Activated CD8-positive, alpha-beta memory T cell treated with anti-CD3 and anti-CD28 coated beads for 1 hour (primary cell): Measurements from ENCODE around the gene GCLC.
A peak's percentile ranks its signal among the peaks of the same experiment; 100 is the strongest.
"Not testable (repeated sequence)": the region's sequence is repeated elsewhere in the genome, so short reads cannot be mapped to it uniquely, and the experiment has no call there.

Source experiments
- DNase-seq, 2 donors: peaks; one replicate each; pipeline ENCODE4 v3.0.0-alpha.2; 2020; ENCODE audit warnings: low read depth in 1 of 2; ENCODE audit errors: extremely low read depth in 1 of 2

The GCLC gene

DNA sequence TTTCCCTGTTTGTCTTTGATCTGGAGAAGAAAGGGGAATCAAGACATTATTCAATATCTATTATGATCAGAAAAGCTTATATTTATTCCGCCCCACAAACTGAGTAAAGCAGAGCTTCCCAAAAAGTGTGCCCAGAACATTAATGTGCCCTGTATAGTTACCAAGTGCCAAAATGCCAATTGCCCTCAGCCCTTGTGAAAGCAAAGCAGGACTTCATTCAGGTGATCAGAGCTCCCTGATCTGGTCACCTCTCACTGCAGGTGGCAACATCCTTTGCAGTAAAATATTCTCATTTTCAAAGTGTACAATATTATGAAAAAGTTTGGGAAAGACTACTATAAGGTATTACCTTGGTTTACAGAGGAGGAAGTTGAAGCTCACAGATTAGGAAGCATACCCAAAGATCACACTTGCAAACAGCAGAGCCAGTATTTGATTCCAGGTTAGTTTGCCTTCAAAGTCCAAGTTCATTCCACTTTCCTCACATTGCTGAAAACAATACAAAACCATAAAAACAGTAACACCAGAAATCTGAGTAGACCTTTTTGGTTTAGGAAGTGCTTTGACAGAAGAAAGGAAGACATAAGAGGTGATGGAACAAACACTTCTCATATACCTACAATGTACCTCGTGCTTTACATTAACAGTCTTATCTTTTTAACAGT, 19.6 kb upstream of the GCLC start:
- no peak for DNase-seq

DNA sequence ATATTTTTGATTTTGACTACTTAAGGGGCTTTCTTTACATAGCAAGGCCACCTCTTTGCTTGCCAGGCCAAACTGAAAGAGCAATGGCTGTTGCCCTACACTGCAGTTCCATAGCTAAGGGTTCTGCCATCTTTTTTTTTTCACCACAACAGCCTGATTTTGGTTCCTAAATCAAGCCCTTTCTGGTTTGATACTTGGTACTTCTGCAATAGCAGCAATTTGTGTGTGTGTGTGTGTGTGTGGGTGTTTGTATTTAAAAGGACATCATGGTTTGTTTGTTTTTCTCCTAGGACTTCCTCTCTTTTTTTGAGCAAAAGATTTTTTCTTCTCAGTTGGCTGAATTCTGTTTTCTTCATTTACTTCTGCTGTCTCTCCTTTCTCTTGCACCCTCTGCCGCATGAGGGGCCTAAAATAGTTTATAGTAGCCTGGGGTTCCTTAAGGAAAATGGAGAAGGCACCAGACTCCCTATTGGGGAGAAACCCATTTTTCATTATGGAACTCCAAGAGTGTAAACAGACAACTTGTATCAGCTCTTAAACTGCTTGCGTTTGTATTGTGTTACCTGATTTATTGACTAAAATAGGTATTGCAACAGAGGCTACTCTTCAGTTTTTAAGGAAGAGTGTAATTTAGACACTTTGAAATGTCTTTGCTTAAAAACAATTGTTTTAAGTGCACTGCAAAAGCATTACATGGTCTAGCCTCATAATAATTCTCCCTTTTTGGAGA, 12.2 kb upstream of the GCLC start:
- no peak for DNase-seq

DNA sequence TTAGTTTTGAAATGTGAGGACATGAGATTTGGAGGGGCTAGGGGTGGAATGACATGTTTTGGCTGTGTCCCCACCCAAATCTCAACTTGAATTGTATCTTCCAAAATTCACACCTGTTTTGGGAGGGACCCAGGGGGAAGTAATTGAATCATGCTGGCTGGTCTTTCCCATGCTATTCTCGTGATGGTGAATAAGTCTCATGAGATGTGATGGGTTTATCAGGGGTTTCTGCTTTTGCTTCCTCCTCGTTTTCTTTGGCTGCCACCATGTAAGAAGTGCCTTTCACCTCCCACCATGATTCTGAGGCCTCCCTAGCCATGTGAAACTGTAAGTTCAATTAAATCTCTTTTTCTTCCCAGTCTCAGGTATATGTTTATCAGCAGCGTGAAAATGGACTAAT, 8.7 kb upstream of the GCLC start:
- DNase-seq = not testable (repeated sequence)

DNA sequence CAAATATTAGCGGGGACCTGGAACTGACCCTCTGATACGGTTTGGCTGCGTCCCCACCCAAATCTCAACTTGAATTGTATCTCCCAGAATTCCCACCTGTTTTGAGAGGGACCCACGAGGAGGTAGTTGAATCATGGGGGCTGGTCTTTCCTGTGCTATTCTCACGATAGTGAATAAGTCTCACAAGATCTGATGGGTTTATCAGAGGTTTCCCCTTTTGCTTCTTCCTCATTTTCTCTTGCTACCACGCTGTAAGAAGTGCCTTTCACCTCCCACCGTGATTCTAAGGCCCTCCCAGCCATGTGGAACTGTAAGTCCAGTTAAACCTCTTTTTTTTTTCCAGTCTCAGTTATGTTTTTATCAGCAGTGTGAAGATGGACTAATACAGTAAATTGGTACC, 6.8 kb upstream of the GCLC start:
- DNase-seq = not testable (repeated sequence)

DNA sequence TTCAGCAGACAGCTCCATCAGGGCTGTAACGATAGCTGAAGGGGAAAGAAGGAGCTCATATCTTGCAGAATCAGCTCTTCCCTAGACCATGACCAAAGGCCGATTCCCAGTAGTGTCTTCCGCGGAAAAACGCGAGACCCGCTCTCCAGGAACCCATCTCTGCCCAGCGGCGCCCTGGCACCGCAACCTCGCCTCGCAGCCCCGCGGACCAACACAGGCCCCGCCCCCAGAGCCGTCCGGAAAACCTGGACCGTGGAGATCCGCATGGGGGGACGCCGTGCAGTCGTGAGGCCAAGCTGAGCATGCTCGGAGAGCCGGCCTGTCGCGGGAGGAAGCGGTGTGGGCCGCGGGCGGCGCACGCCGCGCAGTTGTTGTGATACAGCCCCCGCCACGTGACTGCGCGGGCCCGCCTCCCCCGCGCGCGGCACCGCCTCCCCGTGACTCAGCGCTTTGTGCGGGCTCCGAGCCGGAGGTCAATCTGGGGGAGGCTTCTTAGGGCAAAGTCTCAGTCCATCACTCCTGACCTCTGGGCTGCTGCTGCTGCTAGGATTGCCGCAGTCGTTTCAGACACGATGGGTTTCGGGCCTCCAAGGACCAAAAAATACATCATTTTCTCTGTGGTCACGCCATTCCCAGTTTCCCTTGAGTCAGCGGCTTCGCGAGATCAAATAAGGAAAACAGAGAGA, 3.1 kb upstream of the GCLC start:
- DNase-seq = peak; percentile 80 to 90

DNA sequence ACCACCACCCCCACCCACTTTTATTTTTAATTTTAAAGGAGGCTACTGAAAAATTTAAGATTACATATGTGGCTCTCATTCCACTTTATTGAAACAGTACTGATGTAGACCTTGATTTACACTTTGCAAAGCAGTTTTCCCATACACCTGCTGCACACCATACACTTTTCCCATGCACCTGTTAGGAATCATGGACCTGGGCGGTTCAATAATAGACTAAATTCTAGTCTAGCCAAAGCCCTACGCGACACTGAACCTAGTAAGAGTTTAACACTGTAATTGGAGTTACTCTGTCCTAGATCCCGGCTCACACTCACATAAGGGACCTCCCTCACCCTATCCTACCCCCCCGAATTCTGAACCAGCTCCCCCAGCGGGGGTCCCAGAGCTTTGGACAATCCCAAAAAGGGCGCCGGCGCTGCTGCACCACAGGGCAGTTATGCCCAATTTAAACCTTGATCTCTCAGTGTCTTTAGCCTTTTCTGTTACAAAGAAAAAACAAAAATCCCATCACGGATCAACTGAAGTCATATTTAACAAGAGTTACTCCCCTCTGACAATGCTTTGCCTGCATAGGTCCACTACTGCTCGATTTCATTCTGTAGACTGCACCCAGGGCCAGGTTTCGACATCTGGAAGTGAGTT, 2.4 kb upstream of the GCLC start:
- DNase-seq = no peak

DNA sequence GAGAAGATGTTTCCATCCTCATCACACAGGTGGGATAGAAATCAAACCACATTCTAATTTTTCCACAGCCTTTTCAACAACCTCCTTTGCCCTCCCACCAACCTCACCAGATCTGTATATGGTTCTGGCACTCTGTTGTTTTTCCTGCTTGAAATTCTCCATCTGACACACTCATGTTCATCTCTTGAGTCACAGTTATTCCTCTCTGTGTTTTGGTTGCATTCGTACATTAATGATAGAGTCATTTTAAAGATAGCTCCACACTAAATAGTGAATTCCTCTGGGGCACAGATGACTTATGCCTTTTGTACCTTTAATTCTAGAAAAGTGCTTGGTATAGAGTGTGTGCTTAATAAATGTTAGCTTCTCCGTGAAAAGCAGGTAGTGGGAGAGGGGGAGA, 1.4 kb upstream of the GCLC start:
- DNase-seq = no peak

DNA sequence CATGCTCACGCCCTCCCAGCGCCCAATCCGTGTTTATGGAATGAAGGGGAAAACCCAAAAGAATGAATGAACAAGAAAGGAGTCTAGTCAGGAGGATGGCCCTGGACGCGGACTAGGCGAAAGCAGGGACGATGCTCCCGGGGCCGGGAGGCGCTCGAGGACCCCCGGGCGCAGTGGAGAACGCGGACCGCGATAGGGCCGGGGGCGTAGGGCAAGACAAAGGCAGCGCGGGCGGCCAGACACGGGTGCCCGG, 758 bp downstream of the GCLC start:
- DNase-seq = peak in 1 of 2 donors; percentile 3

DNA sequence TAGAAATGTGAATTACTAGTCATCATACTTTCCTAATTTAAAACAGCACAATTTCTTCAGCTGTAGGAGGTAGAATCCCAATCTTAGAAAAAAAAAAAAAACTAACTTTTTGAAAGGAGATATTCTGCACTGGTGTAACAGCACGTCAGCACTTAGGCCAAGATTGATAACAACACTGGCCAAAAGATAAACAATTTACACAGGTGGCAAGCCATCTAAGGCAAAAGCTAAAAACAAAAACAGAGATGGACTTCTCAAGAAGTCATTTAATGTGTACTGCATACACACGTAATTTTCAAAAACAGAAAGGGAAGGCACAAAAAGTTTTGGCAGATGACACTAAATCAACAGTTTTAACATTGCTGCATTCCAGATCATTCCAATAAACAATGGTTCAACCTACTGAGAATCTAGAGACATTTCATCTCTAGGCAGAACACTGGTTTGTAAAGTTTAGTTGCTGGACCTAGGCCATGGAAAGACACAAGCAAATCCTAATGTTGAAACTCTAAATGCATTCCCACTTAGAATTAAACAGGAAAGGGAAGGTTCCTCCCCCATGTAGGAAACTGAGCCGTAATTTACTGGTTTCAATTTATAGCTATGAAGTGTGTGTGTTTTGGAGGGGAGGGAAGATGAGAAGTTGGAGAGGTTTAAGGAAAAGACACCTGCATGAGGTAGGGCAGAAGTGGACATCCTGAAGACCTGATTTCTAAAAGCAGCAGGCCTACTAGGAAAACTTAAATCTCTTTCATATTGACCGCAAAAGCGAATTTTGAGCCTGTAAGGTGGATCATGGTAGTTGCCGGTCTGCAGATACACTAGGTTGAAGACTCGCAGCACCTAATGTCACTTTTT, 1.3 kb downstream of the GCLC start:
- DNase-seq = no peak

DNA sequence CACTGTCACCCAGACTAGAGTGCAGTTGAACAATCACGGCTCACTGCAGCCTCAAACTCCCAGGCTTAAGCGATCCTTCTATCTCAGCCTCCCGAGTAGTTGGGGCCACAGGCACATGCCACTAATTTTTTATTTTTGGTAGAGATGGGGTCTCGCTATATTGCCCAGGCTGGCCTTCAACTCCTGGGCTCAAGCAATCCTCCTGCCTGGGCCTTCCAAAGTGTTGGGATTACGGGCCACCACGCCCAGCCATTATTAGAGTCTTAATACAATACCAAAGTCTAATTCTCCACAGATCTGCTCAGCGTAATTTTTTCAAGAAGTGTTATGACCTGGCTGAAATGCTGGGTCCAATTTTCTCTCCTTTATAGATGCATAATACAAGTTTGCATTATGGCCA, 3.0 kb downstream of the GCLC start:
- DNase-seq = no peak

DNA sequence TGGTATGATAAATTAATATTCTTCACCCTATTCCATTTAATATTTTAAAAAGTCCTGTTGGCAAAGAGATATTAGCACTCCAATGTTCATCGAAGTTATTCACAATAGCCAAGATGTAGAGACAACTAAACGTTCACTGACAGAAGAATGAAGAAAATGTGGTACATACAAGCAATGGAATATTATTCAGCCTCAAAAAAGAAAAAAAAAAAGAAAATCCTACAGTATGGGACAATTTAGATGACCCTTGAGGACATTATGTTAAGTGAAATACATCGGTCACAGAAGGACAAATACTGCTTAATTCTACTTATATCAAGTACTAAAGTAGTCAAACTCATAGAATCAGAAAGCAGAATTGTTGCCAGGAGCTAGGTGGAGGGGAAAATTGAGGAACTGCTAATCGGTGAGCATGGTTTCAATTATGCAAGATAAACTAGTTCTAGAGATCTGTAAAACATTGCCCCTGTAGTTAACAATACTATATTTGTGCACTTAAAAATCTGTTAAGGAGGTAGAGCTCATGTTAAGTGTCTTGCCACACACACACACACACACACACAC, 4.7 kb downstream of the GCLC start:
- no peak for DNase-seq

DNA sequence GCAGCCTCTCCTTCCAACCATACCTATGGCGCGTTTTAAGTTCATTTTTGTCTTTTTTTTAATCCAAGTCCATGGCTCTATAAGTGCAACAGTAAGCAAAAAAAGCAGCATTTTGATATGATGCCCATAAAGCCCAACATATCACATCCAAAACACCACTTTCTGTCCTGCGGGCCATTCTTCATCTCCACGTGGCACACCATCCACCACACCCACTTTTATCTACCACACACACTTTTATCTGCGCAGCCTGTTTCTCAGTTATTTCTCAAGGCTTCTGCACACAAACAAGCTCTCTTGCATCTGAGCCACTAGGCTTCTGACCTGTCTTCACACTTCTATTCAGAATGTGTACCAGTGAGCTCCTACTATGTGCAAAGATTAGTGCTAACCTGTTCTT, 5.3 kb downstream of the GCLC start:
- DNase-seq = no peak

DNA sequence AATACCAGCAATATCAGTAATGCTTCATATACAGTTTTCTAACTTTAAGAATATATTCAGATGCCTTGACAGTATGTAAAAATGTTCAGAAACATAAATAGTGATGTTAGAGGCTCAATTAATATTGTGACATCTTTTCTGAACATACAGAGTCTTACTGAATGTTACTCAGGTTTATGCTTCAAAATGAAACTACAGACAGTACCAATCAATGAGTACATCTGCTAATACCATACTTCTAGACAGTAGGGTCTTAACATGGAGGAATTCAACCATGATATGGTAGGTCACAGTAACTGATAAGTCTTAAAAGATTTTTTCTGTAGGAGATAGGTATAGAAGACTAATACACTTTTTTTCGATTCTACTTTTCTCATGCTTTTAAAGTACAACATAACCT, 8.3 kb downstream of the GCLC start:
- DNase-seq = no peak

DNA sequence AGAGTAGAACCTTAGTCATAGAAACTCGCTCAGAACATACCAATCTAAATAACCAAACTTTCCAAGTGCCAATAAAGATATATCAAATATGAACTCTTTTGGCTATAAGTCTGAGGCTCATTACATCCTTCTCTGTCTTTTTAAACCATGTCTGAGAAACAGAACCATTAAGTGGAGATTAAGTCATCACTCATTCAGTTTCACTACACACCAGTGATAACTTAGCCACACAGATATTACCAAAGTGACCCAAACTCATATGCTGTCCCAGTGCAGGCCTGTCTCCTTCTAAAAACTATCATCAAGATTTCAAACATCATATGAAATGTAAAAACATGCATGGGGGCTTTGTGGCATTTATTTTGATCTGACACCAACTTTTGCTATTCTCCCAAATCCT, 12.0 kb downstream of the GCLC start:
- no peak for DNase-seq

DNA sequence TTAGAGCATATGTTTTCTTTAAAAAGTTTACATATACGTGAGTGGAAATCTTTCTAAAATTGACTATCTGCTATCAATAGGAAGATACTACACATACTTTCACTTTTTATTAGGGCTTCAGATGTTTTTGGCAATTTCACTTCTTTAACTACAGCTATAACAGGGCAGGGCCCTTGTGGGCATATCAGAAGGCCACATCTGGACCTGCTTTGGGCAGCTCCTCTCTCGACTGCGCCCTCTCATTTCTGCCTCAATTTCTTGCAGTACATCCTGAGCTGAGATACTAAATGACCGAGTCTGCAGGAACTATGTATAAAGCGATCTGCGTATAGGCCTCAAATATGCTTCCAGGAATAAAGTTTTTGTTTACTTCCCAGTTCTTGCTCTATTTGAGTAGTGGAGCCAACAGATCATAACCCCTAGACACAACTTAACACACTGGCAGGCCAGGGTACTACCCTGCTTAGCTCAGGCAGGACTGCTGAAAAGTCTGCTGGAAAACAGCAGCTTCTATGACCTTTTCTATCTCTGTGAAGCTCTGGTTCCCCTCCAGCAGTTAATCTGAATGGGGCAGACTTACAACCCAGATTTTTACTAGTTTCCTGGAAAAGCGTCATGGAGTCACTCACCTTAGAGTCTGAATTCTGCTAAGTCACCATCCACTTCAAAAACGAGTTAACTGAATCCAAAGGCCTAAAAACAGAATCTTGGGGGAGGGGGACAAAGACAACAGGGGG, 12.7 kb downstream of the GCLC start:
- DNase-seq = no peak

DNA sequence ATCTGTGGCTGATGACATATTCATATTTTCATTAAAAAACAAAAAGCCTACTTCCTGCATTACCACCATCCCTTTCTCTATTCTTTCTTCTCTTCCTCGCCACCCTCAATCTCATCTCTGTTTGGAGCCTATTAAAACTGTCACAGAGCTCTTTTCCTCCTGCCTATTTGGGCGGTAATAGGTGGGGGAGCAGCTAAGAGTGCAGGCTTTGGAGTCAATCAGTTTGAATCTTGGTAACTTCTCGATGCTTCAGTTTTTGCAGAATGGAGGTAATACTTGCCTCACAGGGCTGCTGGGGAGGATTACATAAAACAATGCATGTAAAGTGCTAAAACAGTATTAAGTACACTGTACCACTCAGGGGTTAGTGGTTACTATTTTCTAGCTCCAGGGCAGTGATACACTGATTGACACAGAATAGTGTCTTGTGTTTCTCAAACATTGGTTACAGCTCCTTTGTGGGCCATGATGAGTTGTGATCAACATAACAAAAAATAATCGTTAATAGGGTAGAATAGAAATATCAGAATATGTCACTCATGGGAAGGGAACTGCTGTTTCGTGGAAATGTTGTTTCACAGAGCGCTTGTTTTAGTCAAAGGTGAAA, 14.0 kb downstream of the GCLC start:
- no peak for DNase-seq

DNA sequence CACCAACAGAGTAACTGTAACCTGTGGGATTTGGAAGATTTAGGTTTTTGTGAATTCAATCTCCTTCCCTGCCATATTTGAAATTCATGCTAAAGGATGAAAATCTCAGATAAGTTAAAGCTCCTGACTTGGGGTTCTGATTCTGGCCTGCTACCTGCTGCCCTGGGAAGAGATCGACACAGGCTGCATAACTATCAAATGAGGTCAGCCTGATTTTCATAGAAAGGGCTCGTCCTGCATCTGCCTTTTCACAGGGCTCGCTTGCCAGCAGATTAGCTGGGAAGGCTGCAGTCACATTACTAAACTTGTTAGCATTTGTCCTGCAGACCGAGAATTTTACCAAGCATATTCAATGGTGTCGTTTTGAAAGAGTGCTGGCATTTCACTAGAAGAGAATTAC, 14.6 kb downstream of the GCLC start:
- no peak for DNase-seq

DNA sequence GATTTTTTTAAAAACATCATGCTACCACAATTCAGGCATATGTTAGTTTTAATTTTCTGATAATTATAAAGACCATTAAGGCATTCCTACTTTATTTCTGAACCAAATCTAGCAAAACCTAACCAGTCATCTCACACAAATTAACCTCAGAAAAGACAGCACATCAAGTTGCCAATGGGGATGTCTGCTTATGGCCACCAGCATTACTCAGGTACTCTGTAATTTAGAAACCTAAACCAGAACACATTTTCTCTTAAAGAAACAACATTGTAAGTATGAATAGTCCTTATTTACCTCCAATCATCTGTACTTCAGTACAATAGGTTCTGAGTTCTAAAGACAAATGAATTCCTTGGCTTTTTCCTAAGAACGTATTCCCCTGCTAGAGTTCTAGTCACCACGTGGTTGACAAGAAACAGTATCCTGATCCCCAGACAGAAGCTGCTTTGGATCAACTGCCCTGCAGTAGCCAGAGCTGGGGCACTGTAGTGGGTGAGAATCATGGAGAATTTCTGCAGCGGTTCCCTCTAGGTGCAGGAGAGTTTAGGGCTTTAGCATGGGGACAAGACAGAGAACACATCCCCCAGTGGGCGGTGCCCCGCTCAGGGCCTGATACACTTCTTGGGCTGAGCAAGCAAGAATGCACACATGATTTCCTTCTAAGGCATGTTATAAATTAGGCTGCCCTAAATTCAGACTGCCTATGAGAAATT, 15.4 kb downstream of the GCLC start:
- DNase-seq = no peak

DNA sequence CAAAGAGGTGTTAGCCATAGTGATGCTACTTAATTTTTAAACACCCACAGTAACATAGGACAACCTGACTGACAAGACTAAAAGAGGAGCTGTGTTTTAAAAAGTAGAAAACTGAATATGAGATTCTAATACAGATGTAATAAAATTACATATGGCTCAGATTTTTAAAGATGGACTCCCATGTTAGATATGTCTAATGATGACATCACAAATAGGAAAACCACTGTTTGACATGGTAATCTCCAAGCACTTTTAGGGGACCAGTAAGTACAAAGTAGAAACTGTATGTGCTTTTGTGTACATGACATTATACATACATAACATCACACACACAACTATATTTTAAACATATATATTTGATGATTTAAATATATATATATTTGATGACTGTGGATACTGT, 16.8 kb downstream of the GCLC start:
- no peak for DNase-seq
